HG03139 (cell line): ENCODE results near the gene TRAF3.
"Not testable (repeated sequence)": the region's sequence is repeated elsewhere in the genome, so short reads cannot be mapped to it uniquely, and the experiment has no call there.

Experiments
- ATAC-seq: cut with Tn5 transposase; IDR thresholded peaks from one replicate; pipeline ENCODE4 v1.9.1; 2021; ENCODE audit not compliant: unreplicated experiment

TRAF3 gene

DNA sequence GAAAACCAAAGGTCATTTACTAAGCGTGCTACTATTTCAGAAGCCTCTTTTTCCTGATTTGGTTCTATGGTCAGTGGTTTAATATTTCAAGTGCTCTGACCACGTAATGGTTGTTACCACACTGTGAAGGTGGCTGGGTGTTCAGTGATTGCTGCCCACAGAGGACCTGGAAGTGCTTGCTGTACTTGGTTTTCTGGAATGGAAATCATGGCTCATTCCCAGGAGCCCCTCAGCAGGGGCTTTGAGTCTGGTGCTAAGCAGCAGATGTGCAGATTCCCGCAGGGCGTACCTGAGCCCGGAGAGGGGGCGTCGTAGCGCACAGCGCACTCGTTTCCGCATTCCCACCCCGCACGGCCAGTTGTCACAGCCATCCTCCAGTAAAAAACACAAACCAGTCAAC lies 50.5 kb downstream of the TRAF3 start:
- ATAC-seq, result no peak

GRCh38 chr14:102828151-102828550 lies 50.9 kb downstream of the TRAF3 start:
- no peak for ATAC-seq

GRCh38 chr14:102829016-102829548 lies 51.8 kb downstream of the TRAF3 start:
- ATAC-seq, result no peak

DNA sequence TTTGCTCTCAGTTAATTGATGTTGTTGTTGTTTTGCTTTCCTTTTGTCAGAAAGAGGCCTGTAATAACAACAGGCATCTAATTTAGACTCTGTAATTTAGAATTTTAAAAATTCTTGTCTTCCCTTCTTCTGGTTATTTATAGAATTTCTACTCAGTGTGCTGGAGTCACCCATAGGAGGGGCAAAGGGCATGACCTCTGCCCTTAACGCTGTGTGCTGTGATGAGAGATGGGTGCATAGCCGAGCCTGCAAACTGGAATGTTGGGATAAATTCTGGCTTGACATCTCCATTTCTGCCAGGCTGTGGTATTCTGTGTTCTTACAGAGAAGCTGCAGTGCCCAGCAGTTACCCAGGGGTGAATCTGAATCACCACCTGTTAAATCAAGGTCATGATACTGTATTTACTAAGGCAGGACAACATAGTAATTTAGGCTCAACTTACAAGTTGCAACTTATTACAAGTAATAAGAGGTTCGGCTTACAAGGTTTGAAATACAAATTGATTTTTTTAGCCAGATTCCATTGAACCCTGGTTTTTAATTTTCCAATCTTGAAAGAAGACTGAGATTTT lies 53.3 kb downstream of the TRAF3 start:
- ATAC-seq, result no peak

DNA sequence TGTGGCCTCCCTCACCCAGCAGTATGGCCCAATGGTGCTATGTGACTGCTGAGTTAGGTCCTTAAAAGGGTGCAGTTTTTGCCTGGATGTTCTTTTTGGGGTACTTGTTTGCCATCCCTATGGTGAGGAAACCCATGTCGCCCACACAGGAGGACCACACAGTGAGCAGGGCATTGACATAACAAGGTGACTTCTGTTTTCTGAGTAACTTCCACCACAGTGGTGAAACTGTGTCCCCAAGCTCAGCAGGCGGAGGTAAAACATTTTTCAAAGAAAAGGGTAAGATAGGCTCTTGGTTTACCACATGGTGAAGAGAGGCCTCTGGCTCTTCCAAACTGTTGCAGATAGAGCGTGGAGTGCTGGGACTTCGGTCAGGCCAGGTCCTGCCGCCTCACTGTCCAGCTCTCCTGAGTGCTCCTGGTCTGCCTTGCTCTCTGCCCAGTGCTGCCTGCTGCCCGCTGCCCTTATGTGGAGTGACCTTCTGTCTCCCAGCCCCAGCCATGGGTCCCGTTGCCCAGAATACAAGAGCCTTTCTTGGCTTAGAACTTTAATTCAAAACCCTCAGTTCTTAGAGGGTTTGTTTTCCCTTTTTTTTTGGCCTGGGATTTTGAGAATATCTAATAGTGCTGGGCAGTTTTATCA lies 54.0 kb downstream of the TRAF3 start:
- ATAC-seq, result no peak

- ATAC-seq, result no peak
Observed at GRCh38 chr14:102833341-102833740, 56.1 kb downstream of the TRAF3 start.

- no peak for ATAC-seq
Observed at GRCh38 chr14:102833991-102834390, 56.7 kb downstream of the TRAF3 start.

DNA sequence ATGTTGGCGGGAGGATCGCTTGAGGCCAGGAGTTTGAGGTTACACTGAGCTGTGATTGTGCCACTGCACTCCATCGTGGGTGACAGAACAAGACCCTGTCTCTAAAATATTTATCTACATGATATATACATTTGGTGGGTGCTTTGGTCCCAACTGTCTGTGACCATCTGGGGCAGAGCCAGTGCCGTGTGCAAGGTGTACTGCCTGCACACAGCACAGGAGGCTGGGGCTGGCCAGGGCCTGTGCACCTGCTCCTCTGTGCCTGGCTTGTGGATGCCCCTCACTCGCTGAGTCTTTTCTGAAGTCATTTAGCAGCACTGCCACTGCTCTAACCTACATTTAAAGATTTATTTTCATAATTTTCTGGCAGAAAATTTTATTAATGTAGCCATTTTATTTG lies 58.7 kb downstream of the TRAF3 start:
- no peak for ATAC-seq

DNA sequence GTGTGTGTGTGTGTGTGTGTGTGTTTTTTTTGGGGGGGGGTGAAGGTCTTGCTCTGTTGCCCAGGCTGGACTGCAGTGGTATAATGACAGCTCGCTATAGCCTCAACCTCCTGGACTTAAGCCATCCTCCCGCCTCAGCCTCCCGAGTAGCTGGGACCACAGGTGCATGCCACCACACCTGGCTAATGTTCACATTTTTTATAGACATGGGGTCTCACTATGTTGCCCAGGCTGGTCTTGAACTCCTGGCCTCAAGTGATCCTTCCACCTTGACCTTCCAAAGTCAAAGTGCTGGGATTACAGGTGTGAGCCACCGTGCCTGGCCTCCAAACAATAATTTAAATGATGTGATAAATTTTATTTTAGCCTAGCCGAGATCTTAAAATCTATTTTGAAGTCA lies 59.9 kb downstream of the TRAF3 start:
- not testable (repeated sequence) for ATAC-seq

- ATAC-seq, result no peak
Observed at GRCh38 chr14:102838501-102838900, 61.3 kb downstream of the TRAF3 start.

- ATAC-seq, result no peak
Observed at GRCh38 chr14:102840115-102840514, 62.9 kb downstream of the TRAF3 start.

DNA sequence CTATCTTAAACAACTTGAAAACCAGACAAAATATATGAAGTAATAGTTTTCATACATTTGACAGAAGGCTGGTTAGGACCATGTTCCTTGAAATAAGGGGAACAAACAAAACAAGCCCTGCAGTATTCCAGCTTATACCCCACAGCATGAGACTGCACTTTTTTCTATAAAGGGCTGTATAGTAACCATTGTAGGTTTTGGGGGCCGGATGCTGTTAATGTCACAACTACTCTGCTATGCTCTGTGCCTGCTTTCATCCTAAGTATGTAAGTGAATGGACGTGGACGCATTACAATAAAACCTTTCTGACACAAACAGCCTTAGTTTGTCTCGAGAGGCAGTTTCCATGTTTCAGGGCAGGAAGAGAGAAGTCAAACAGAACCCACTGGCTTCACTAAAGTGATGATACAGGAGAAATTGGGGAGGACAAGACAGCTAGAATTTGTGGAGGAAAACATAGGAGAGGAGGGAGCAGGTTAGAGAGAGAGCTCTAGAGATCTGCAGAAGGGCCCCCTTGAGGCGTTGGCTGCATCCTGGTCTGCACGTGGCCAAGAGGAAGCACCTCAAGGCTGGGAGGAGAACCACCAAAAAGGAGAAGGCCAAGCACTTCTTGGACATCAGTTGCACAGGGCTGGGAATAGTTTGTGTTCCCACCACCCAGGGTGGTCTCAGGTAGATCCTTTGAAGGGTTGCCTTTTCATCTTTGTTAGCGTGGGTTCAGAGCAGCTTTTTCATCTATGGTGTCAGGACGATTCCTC lies 63.7 kb downstream of the TRAF3 start:
- ATAC-seq, result no peak

DNA sequence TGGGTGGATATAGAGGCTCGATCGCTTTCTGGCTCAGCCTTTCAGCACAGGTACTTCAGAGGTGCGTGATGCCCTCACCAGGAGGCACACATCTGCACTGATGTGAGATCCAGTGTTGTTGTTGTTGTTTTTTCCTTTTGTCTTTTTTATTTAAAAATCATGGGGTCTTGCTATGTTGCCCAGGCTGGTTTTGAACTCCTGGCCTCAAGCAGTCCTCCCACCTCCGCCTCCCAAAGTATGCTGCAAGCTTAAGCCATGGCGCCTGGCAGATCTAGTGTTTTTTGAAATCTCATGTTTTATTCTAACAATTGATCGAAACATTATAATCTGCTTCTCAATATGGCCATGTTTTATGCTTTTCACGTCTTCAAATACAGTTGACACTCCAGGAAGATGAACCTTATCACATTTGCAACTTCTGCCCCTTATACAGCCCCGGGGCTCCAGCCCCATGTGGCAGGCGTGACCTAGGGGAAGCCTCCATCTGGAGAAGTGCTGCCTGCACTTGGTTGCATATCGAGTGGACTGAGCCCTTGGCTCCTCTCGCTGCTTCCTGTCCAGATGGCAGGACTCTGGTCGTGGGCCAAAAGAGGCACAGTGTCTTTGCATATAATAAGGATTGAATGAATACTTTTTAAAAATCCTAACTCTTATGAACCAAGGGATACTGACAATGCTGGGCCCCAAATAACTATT lies 71.7 kb downstream of the TRAF3 start:
- ATAC-seq, result no peak

DNA sequence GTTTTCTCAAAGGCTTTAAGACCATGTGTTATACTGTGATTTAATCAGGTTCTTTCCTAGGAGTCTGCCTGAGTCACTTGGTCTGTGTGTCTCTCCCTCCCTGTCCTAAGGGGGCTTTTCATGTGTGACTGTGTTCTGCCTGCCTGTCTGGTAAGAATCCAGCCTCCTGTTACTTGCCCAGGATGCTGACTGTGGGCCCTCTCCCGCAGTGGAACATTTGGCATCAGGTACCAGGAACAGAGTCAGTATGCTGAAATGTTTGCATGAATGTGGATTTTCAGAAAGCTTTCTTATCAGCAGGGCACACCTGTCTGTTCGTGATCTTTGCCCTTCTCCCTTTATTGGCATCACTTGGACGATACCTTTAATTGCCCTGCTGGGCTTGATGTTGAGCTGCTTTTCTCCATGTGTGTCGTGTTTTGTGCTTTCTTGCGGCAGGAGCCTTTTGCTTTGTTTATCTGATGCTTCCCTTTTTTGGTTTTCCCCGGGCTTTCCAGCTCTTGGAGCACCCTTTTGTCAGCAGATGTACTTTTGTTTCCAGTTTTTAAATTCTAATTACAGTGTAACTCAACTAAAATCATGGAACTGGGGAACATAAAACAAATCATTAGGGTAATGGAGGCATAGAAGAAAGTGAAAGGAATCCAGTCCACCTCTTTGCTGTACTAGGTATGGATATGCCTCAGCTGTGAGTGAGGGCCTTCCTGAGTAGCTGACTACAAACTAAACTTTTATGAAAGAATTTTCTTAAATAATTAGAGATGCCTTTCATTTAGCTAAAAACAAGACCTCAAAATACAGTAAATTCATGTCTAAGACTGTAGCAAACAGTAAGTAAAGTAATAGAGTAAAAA lies 72.5 kb downstream of the TRAF3 start:
- ATAC-seq, result no peak

DNA sequence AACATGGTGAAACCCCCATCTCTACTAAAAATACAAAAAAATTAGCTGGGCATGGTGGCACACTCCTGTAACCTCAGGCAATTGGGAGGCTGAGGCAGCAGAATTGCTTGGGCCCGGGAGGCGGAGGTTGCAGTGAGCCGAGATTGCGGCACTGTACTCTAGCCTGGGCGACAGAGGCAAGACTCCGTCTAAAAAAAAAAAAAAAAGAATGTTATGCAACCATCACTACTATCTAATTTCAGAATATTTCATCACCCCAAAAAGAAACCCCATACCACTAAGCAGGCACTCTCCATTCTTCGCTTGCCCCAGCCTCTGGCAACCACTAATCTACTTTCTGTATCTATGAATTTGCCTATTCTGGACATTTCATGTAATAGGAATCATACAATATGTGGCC lies 76.4 kb downstream of the TRAF3 start:
- ATAC-seq, result no peak

DNA sequence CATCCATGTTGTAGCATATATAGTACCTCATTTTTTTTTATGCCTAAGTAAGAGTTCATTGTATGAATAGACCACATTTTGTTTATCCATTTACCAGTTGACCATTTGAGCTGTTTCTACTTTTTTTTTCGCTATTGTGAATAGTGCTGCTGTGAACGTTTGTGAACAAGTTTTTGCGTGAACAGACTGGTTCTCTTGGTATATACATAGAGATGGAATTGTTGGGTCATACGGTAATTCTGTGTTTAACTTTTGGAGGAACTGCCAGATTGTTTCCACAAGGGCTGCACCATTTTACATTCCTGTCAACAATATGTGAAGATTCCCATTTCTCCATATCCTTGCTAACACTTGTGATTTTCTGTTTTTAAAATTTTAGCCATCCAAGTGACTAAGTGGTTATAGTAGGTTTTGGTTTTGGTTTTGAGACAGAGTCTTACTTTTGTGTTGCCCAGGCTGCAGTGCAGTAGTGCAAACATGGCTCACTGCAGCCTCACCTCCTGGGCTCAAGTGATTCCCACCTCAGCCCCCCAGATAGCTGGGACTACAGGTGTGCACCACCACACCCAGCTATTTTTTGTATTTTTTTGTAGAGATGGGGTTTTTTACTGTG lies 76.9 kb downstream of the TRAF3 start:
- ATAC-seq, result no peak

DNA sequence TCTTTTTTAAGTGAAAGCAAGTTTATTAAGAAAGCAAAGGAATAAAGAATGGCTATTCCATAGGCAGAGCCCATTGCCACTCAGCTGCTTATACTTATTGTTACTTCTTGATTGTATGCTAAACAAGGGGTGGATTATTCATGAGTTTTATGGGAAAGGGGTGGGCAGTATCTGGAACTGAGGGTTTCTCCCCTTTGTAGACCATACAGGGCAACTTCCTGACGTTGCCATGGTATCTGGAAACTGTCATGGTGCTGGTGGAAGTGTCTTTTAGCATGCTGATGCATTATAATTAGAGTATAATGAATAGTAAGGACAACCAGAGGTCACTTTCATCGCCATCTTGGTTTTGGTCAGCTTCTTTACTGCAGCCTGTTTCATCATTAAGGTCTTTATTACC lies 78.9 kb downstream of the TRAF3 start:
- ATAC-seq, result no peak

DNA sequence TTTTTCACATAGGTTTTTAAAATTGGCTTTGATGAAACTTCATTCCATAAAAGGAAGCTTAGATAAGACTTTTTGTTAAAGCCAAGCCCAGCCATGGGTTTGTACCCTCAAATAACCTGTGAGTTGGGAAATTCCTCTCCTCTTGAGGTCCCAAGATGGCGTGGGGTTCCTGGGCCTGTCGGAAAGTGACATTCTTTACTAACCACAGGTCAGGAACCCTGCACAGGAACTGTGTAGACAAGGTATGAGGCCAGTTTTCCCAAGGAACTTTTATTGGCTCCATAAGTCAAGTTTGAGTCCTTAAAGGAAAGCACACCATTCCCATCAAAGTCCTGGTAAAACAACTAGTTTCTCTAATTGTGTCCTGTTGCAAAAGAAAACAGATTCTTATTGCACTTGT lies 80.2 kb downstream of the TRAF3 start:
- ATAC-seq, result no peak

GRCh38 chr14:102859911-102860310 lies 82.7 kb downstream of the TRAF3 start:
- ATAC-seq, result no peak

GRCh38 chr14:102862154-102862773 lies 85.0 kb downstream of the TRAF3 start:
- no peak for ATAC-seq
